K562 (cell line): ENCODE data around the gene APEX1. TPM values are rescaled to one million over a fixed set of nuclear protein-coding genes. Genes with fewer than 3 reads are reported as not detected.

Experiments used
- BRD9 ChIP-seq: fragments of 450-650 bp; IDR thresholded peaks from 2 replicates; pipeline ENCODE4 v1.6.1; 2018; ENCODE audit warnings: low read depth; ENCODE audit not compliant: partially characterized antibody
- CHD4 ChIP-seq: fragments of 200-600 bp; sonication (generic); IDR thresholded peaks from 3 replicates; pipeline ENCODE4 v1.6.1; 2012; ENCODE audit warnings: low read depth, mild to moderate bottlenecking, mixed read lengths, low read length, inconsistent platforms; ENCODE audit not compliant: insufficient read depth, insufficient replicate concordance, poor library complexity, severe bottlenecking
- EP300 ChIP-seq: IDR thresholded peaks from 2 replicates; pipeline ENCODE4 v1.6.1; 2012; ENCODE audit warnings: low read length, improper control_type of control experiment
- FOXP1 ChIP-seq: sonication (generic); formaldehyde crosslinking; IDR thresholded peaks from 2 replicates; pipeline ENCODE4 v1.8.0; 2022; ENCODE audit warnings: mild to moderate bottlenecking, missing genetic modification reagents
- GABPB1 ChIP-seq: sonication (generic); formaldehyde crosslinking; IDR thresholded peaks from 2 replicates; pipeline ENCODE4 v1.8.0; 2022; ENCODE audit warnings: mild to moderate bottlenecking, missing genetic modification reagents
- MYC ChIP-seq, 2 experiments: fragments of 250-450 bp in 1 of 2; sonication (Bioruptor Pico) in 1 of 2; IDR thresholded peaks; 2 replicates each; pipeline versions ENCODE4 v1.5.1 to v1.6.1; 2012 to 2021; ENCODE audit warnings: low read depth in 2 of 2, borderline replicate concordance in 1 of 2, improper control_type of control experiment in 1 of 2, low read length in 1 of 2, mild to moderate bottlenecking in 1 of 2, moderate library complexity in 1 of 2
- POLR2A ChIP-seq: fragments of 450-650 bp; conservative IDR thresholded peaks from 2 replicates; pipeline ENCODE4 v1.6.1; 2016
- SAFB2 ChIP-seq: fragments of 200-400 bp; formaldehyde crosslinking; IDR thresholded peaks from 2 replicates; pipeline ENCODE4 v1.6.1; 2018; ENCODE audit warnings: borderline replicate concordance, low read length, low read depth, moderate library complexity; ENCODE audit not compliant: severe bottlenecking
- SIN3A ChIP-seq, 2 experiments: fragments of 150-350 bp in 1 of 2; IDR thresholded peaks; 2 replicates each; pipeline ENCODE4 v1.6.1; 2011 to 2016; ENCODE audit warnings: borderline replicate concordance in 2 of 2, low read depth in 2 of 2, low read length in 2 of 2, mild to moderate bottlenecking in 2 of 2, moderate library complexity in 2 of 2; ENCODE audit not compliant: control insufficient read depth in 1 of 2
- SMARCB1 ChIP-seq: IDR thresholded peaks from 2 replicates; pipeline ENCODE4 v1.6.1; 2011; ENCODE audit warnings: improper control_type of control experiment, low read depth; ENCODE audit not compliant: insufficient read length
- SRSF9 ChIP-seq: fragments of 200-400 bp; formaldehyde crosslinking; IDR thresholded peaks from 2 replicates; pipeline ENCODE4 v1.6.1; 2017; ENCODE audit warnings: low read depth, low read length, borderline replicate concordance
- ZNF146 ChIP-seq: IDR thresholded peaks from one replicate; pipeline ENCODE4 v1.6.1; 2018; ENCODE audit warnings: missing compliant biosample characterization; ENCODE audit not compliant: unreplicated experiment
- ZNF174 ChIP-seq: fragments of 250-450 bp; sonication (Bioruptor Pico); IDR thresholded peaks from 2 replicates; pipeline ENCODE4 v1.4.0; 2020; ENCODE audit warnings: mild to moderate bottlenecking
- ZNF431 ChIP-seq: sonication (generic); formaldehyde crosslinking; IDR thresholded peaks from 2 replicates; pipeline ENCODE4 v1.8.0; 2022; ENCODE audit warnings: mild to moderate bottlenecking, missing genetic modification reagents
- ZNF76 ChIP-seq: fragments of 250-450 bp; sonication (Bioruptor Pico); IDR thresholded peaks from 2 replicates; pipeline ENCODE4 v1.4.0; 2020; ENCODE audit warnings: mild to moderate bottlenecking, moderate library complexity, borderline replicate concordance
- ZNF778 ChIP-seq: fragments of 450-650 bp; formaldehyde crosslinking; IDR thresholded peaks from 2 replicates; pipeline ENCODE4 v1.4.0; 2020; ENCODE audit warnings: mild to moderate bottlenecking, moderate library complexity
- ZSCAN29 ChIP-seq: fragments of 450-650 bp; IDR thresholded peaks from 2 replicates; pipeline ENCODE4 v1.6.1; 2017
- polyA plus RNA-seq, 8 experiments: library from polyadenylated mRNA; depleted of rRNA in 4 of 8; stranded (reverse) in 5 of 8; unstranded in 3 of 8; fragments of >200 nt; fragmentation: Nextera tagmentation in 2 of 8; fragmentation: Illumina TruSeq in 1 of 8; extraction: Ambion mirVana in 2 of 8; extraction: Trizol in 1 of 8; gene quantifications; 2 replicates each; pipeline versions ENCODE4 v1.2.1 to v1.2.3, GENCODE V29; 2011 to 2014; ENCODE audit warnings: inconsistent platforms in 1 of 8, missing spikeins in 1 of 8
- total RNA-seq, 7 experiments: library from RNA; depleted of rRNA in 6 of 7; stranded (reverse); fragments of >200 nt in 6 of 7; fragmentation: Illumina TruSeq in 2 of 7; extraction: Trizol in 2 of 7; gene quantifications; 2 replicates each; pipeline versions ENCODE4 v1.2.1 to v1.2.3, GENCODE V29; 2011 to 2021; ENCODE audit warnings: low replicate concordance in 1 of 7
- TF ChIP-seq, protein P1 (sequence below): fragments of 250-450 bp; sonication (Bioruptor Pico); IDR thresholded peaks from 2 replicates; pipeline ENCODE4 v1.5.0; 2022; ENCODE audit warnings: mild to moderate bottlenecking
- TF ChIP-seq, protein P2 (sequence below), 2 experiments: fragments of 150-350 bp in 1 of 2; IDR thresholded peaks; 2 replicates each; pipeline ENCODE4 v1.6.1; 2012 to 2016; ENCODE audit warnings: low read depth in 2 of 2, low read length in 2 of 2, mild to moderate bottlenecking in 1 of 2, moderate library complexity in 1 of 2
- TF ChIP-seq, protein P3 (sequence below): sonication (generic); formaldehyde crosslinking; IDR thresholded peaks from 2 replicates; pipeline ENCODE4 v1.8.0; 2022; ENCODE audit warnings: mild to moderate bottlenecking, missing genetic modification reagents, borderline replicate concordance

Gene APEX1
- total and polyA plus RNA-seq, 9 of the 15 experiments (the other 6 are each of a cell fraction or from before 2014, with no cell fraction given) = 50.2 to 274 (median 158) TPM

DNA sequence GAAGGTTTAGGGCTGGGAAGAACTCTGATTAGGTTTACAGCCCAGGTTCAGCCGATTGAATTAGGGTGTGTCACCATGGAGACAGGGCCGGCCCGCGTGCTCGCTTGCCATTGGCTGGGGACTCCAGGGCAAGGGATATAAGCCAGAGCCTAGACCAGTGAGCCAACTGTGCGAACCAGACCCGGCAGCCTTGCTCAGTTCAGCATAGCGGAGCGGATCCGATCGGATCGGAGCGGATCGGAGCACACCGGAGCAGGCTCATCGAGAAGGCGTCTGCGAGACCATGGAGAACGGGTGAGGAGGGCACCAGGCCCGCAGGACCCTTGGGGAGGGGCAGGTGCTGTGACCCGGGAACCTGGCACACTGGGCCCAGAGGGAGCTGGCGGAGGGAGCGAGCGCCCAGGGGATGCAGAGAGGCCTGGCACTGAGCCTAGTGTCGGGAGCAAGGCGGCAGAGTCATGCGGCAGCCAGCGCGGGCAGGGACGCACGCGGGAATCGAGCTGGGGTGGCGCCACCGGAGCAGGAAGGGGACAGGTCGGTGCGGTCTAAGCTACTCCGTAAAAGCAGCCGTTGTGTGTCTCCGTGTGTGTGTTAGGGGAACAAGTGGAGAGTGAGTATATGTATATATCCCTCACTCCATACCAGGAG lies 14.3 kb downstream of the APEX1 start, which contains the start of gene PNP (continued):
- TF ChIP-seq, protein P1, sequence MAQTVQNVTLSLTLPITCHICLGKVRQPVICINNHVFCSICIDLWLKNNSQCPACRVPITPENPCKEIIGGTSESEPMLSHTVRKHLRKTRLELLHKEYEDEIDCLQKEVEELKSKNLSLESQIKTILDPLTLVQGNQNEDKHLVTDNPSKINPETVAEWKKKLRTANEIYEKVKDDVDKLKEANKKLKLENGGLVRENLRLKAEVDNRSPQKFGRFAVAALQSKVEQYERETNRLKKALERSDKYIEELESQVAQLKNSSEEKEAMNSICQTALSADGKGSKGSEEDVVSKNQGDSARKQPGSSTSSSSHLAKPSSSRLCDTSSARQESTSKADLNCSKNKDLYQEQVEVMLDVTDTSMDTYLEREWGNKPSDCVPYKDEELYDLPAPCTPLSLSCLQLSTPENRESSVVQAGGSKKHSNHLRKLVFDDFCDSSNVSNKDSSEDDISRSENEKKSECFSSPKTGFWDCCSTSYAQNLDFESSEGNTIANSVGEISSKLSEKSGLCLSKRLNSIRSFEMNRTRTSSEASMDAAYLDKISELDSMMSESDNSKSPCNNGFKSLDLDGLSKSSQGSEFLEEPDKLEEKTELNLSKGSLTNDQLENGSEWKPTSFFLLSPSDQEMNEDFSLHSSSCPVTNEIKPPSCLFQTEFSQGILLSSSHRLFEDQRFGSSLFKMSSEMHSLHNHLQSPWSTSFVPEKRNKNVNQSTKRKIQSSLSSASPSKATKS = no peak
- TF ChIP-seq BRD9 (no peak), ZSCAN29 (0 out of 2 replicates have a peak, but pooled peaks have one; percentile 56), SMARCB1 (no peak), SRSF9 (no peak), MYC (IDR thresholded peaks at IDR 0.05; ENCODE audit: low read depth, low read length) (peak; percentile 29; the same call in 1 of the 2 replicates), MYC (CRISPR knock-in tag; IDR thresholded peaks at IDR 0.05; ENCODE audit: borderline replicate concordance, low read depth) (peak; percentile 48; the same call in 1 of the 2 replicates), SAFB2 (no peak), ZNF76 (CRISPR knock-in tag) (no peak), SIN3A (IDR thresholded peaks at IDR 0.05; ENCODE audit: borderline replicate concordance in 2 of 2, control insufficient read depth in 1 of 2, low read depth in 2 of 2, low read length in 2 of 2) (peak; percentile 56 to 67; a peak in 2 of 4 replicates), CHD4 (no peak), EP300 (no peak), ZNF431 (CRISPR knock-in tag) (0 out of 2 replicates have a peak, but pooled peaks have one; percentile 42), FOXP1 (CRISPR knock-in tag) (peak; percentile 17; the same call in 1 of the 2 replicates), ZNF146 (CRISPR knock-in tag) (no peak), POLR2A (peak; percentile 99), ZNF778 (CRISPR knock-in tag) (no peak), GABPB1 (CRISPR knock-in tag) (peak; percentile 66), ZNF174 (CRISPR knock-in tag) (no peak)
- TF ChIP-seq, protein P2, sequence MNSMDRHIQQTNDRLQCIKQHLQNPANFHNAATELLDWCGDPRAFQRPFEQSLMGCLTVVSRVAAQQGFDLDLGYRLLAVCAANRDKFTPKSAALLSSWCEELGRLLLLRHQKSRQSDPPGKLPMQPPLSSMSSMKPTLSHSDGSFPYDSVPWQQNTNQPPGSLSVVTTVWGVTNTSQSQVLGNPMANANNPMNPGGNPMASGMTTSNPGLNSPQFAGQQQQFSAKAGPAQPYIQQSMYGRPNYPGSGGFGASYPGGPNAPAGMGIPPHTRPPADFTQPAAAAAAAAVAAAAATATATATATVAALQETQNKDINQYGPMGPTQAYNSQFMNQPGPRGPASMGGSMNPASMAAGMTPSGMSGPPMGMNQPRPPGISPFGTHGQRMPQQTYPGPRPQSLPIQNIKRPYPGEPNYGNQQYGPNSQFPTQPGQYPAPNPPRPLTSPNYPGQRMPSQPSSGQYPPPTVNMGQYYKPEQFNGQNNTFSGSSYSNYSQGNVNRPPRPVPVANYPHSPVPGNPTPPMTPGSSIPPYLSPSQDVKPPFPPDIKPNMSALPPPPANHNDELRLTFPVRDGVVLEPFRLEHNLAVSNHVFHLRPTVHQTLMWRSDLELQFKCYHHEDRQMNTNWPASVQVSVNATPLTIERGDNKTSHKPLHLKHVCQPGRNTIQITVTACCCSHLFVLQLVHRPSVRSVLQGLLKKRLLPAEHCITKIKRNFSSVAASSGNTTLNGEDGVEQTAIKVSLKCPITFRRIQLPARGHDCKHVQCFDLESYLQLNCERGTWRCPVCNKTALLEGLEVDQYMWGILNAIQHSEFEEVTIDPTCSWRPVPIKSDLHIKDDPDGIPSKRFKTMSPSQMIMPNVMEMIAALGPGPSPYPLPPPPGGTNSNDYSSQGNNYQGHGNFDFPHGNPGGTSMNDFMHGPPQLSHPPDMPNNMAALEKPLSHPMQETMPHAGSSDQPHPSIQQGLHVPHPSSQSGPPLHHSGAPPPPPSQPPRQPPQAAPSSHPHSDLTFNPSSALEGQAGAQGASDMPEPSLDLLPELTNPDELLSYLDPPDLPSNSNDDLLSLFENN (IDR thresholded peaks at IDR 0.05; ENCODE audit: low read depth in 2 of 2, low read length in 2 of 2) = peak in 1 of 2 experiments; percentile 37; a peak in 1 of 4 replicates
- TF ChIP-seq, protein P3, sequence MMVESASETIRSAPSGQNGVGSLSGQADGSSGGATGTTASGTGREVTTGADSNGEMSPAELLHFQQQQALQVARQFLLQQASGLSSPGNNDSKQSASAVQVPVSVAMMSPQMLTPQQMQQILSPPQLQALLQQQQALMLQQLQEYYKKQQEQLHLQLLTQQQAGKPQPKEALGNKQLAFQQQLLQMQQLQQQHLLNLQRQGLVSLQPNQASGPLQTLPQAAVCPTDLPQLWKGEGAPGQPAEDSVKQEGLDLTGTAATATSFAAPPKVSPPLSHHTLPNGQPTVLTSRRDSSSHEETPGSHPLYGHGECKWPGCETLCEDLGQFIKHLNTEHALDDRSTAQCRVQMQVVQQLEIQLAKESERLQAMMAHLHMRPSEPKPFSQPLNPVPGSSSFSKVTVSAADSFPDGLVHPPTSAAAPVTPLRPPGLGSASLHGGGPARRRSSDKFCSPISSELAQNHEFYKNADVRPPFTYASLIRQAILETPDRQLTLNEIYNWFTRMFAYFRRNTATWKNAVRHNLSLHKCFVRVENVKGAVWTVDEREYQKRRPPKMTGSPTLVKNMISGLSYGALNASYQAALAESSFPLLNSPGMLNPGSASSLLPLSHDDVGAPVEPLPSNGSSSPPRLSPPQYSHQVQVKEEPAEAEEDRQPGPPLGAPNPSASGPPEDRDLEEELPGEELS (CRISPR knock-in tag) = no peak
